ENCODE measurements around the gene MX1. TPM values are rescaled to one million over a fixed set of nuclear protein-coding genes. Genes with fewer than 3 reads are reported as not detected.

The MX1 gene
- total and polyA plus RNA-seq, 2 of the 13 experiments (the other 11 are each of a cell fraction or from before 2014, with no cell fraction given), result 2.6 to 5.8 TPM

GRCh38 chr21:41446586-41446985 is 20.5 kb downstream of the MX1 start:
- no TSS peak for BruUV-seq (replicated peaks)
- no peak for DNase-seq (ENCODE audit: low spot score)
- Histone ChIP-seq H3K27me3 (ENCODE audit: control insufficient read depth in 1 of 2, insufficient read depth in 2 of 2, low read length in 2 of 2) (no peaks in the 10 kb centered on the region), H3K9ac (ENCODE audit: insufficient read depth, low read depth, low read length) (no peak overlapping the region), H2AFZ (ENCODE audit: low read length) (no peak overlapping the region), H3K4me1 (ENCODE audit: insufficient read depth, low read length) (no peaks in the 10 kb centered on the region), H3K9me3 (ENCODE audit: low read length) (no peaks in the 10 kb centered on the region), H3K27ac (ENCODE audit: extremely low read length, insufficient read depth, low read length) (no peak overlapping the region), H3K4me3 (replicated peaks in 1 of 3; ENCODE audit: insufficient read depth in 1 of 3, low read depth in 2 of 3, low read length in 3 of 3) (no peak overlapping the region), H3K4me2 (ENCODE audit: low read depth, low read length) (no peak overlapping the region), H3K79me2 (ENCODE audit: insufficient read depth, low read length) (no peaks in the 10 kb centered on the region), H4K20me1 (ENCODE audit: insufficient read depth, low read length) (no peaks in the 10 kb centered on the region), H3K36me3 (replicated peaks in 1 of 2; ENCODE audit: control insufficient read depth in 1 of 2, insufficient read depth in 2 of 2, low read length in 2 of 2) (no peaks in the 10 kb centered on the region)
- WGBS (ENCODE audit: low lambda C conversion rate), result 91% methylated on average over 4 of the region's 4 CpGs
- ATAC-seq, result no peak
- ChIA-PET POLR2A (no interaction called here), CTCF (ENCODE audit: low intra/inter-chr PET ratio, low total read pairs) (no interaction called here)
- intact Hi-C loops (cut with micrococcal nuclease; ENCODE audit: unreplicated experiment), result no loop called here
- no peak for FAIRE-seq
- in situ Hi-C loops (cut with HindIII; ENCODE audit: extremely low pct_ligation_motif_present, low pct_unique_long_range_greater_than_20kb), result no loop called here
- TF ChIP-seq ZFYVE20 (CRISPR knock-in tag; IDR thresholded peaks at IDR 0.05; ENCODE audit: borderline replicate concordance, low read depth) (no peak), XRCC5 (optimal IDR thresholded peaks at IDR 0.05; ENCODE audit: low read length) (no peak), ZNF180 (CRISPR knock-in tag; IDR thresholded peaks at IDR 0.05; ENCODE audit: borderline replicate concordance, low read depth) (no peak), ZNF331 (CRISPR knock-in tag; IDR thresholded peaks at IDR 0.05) (no peak), NFYB (CRISPR knock-in tag; IDR thresholded peaks at IDR 0.05) (no peak), ZNF160 (CRISPR knock-in tag; IDR thresholded peaks at IDR 0.05) (no peak), ZBTB10 (CRISPR knock-in tag; IDR thresholded peaks at IDR 0.05; ENCODE audit: borderline replicate concordance) (no peak), ZNF292 (CRISPR knock-in tag; IDR thresholded peaks at IDR 0.05; ENCODE audit: borderline replicate concordance, low read depth) (no peak), EHMT2 (IDR thresholded peaks at IDR 0.05; ENCODE audit: borderline replicate concordance, low read depth, low read length) (no peak), GABPA (IDR thresholded peaks at IDR 0.05; ENCODE audit: low read depth, low read length) (no peak), GABPA (CRISPR knock-in tag; IDR thresholded peaks at IDR 0.05; ENCODE audit: low read depth) (no peak), ZNF251 (CRISPR knock-in tag; IDR thresholded peaks at IDR 0.05) (no peak), STAG1 (CRISPR knock-in tag; IDR thresholded peaks at IDR 0.05) (no peak), SIN3A (IDR thresholded peaks at IDR 0.05; ENCODE audit: borderline replicate concordance, low read depth, low read length) (no peak), ZNF256 (CRISPR knock-in tag; conservative IDR thresholded peaks at IDR 0.05) (no peak), ZBTB3 (CRISPR knock-in tag; IDR thresholded peaks at IDR 0.05; ENCODE audit: borderline replicate concordance, low read depth) (no peak), IRF9 (CRISPR knock-in tag; IDR thresholded peaks at IDR 0.05; ENCODE audit: borderline replicate concordance) (no peak), SIX4 (CRISPR knock-in tag; IDR thresholded peaks at IDR 0.05) (no peak), BCL6 (CRISPR knock-in tag; IDR thresholded peaks at IDR 0.05) (no peak), CC2D1A (CRISPR knock-in tag; IDR thresholded peaks at IDR 0.05) (no peak), ARID3A (IDR thresholded peaks at IDR 0.05; ENCODE audit: low read depth, low read length) (no peak)

All from HepG2 (cell line).